DMS114 treated with DMSO at 0.1 percent for 48 hours (cell line): ENCODE results near the gene TMEM175.
"Not testable (repeated sequence)": the region's sequence is repeated elsewhere in the genome, so short reads cannot be mapped to it uniquely, and the experiment has no call there.

Experiments
- DNase-seq: peaks from one replicate; lab custom pipeline; 2025; ENCODE audit not compliant: unreplicated experiment; lab: John Stamatoyannopoulos, UW

Gene TMEM175

DNA sequence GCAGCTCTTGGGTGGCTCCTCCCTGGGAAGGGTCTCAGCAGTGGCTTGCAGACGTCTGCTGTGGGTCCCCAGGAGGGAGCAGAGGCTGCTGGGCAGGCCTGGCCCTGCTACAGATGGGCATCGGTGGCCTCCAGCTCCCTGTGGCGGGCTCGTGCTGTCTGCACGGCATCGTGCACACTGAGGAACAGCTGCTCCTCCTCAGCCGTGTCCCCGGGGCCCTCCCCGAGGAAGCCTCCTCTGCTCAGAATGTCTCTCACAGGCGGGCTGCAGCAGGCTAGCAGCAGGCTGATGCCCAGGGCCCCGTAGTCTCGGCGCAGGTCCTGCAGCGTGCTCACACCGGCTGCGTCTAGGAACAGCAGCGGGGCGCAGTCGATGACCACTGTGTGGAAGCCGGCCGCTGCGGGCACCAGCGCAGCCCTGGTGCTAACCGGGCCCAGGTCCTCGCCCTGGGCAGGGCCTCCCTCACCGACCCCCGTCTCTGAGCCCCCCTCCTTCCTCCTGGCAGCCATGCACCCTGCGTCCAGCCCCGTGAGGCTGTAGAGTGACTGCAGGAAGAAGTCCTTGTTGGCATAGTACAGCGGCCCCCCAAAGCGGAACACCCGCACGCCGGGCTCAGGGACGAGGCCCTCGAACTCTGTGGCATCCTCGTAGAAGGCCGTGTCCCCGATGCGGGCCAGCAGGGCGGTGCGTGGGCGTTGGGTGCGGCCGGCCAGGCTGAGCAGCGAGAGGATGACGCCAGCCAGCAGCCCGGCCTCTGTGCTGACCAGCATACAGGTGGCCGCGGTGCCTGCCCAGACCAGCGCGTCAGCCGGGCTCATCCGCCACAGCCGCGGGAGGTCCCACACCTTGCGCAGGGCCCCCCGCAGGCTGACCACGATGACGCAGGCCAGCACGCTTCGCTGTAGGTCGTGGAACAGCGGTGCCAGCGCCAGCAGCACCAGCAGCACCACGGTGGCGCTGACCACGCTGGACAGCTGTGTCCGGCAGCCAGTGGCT lies 56.8 kb downstream of the TMEM175 start:
- DNase-seq: no peak

DNA sequence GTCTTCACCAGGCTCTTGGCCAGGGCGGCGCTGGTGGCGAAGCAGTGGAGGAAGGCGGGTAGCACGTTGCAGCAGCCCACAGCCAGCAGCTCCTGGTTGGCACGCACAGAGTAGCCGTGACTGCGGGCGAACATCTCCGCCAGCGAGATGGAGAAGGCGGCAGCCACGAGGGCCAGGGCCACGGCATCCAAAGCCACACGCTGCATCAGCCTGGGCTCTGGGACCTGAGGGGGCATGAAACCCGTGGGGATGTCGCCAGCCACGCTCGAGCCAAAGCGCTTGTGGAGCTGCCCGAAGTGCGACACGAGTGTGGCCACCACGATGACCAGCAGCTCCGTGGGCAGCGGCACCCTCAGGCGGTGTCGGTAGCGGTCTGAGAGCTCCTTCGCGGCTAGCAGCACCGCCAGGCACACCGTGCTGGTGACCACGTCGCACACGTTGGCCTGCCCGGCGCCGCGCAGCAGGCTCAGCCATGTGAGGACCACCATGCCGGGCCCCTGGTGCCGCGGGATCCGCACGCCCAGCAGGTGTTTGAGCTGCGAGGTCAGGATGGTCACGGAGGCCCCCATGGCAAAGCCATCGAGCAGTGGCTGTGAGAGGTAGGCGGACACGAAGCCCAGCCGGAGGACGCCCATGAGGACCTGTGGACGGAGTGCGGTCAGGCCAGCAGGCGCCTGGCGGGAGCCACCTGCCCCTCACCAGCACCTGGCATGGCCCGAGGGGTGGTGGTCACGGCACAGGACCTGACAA lies 57.6 kb downstream of the TMEM175 start:
- no peak for DNase-seq

DNA sequence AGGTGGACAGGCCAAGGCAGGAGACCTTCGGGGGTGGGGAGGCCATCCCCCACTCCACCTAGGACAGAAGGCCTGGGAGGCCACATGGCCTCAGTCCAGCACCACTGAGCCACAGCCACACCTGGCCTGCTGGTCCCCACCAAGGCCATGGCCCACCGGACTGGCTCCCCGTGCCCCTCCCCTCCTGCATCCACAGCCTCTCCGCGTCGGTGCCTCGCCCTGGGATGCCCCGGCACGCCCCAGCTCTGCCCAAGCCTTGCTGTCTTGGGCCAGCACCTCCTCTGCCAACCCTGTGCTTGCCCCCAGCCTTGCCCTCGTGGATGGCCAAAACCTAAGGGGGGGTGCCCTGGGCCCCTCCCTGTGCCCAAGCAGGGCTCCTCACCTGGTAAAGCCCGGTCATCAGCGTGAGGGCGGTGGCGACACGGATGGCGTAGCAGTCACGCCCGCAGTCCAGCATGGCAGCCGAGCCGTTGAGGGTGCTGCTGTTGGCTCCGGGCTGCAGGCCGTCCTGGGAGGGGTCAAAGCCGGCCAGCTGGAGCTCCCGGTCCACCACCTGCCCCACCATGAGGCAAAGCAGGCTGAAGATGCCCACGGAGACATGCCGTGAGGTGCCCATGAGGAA lies 58.6 kb downstream of the TMEM175 start:
- DNase-seq: no peak

DNA sequence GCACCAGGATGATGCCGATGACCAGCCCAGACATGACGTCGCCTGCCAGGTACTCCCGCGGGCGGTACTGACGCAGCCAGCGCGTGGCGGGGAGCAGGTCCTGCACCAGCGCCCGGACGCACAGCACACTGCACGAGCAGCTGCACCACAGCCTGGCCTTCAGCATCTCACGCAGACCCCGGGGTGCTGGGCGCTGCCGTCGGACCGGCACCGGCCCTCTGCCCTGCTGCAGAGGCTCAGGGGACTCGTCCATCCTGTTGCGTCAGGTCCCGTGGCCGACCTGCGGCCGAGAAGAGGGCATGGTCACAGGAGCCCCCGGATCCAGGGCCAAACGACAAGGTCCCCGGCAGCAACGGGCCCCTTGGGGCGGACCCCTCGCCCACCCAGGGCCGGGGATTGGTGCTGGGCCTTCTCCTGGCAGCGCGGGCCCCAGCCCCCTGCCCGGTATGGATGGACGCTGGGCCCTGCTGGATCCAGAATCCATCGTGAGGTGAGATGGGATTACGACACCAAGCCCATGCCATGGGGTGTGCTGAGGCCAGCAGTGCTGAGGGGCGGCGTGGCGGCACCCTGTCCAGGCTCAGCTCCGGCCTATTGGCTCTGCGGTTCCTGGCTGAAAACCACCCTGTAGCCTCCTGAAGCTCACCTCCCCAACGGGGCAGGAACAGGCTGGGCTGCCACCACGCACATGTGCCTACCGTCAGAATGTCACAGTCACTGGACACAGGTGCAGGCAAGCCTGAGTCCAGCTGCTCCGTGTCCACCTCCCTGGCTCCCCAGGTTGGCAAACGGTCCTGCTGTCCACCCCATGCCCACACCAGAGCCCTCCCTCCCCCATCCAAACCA lies 59.4 kb downstream of the TMEM175 start:
- DNase-seq: no peak

DNA sequence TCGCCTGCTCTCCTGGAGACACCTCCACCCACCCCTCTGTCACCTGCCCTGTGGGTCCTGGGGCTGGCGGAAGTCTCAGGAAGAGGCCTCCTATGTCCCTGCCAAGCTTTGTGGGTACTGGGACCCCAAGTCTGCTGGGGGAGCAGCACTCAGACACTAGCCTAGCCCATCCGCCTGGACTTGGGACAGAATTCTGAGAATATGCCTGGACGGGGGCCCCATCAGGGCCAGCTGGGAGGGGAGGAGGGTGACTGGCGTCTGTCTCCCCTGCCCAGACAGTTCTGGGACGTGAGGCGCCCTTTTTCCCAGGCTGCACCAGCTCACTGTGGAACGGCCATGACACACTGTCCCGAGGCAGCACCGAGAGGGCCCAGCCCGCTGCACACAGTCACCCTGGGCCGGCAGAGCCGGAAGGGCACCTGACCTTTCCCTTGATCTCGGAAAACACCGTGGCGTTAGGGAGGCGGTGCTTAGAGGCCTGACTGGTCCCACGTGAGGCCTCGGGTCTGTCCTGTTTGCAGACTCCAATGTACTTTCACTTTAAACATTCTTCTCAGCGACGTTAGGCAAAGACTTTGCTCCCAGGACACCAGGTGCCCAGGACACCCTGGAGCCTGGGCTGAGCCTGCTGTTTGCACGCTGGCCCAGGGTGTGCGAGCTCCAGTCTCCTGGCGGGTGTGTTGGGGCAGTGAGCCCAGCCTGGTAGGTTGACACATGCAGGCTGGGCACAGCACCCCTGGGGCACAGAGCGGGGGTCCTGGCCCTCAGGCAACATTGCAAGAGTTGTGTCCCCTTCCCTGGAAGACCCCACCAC lies 60.2 kb downstream of the TMEM175 start:
- no peak for DNase-seq

DNA sequence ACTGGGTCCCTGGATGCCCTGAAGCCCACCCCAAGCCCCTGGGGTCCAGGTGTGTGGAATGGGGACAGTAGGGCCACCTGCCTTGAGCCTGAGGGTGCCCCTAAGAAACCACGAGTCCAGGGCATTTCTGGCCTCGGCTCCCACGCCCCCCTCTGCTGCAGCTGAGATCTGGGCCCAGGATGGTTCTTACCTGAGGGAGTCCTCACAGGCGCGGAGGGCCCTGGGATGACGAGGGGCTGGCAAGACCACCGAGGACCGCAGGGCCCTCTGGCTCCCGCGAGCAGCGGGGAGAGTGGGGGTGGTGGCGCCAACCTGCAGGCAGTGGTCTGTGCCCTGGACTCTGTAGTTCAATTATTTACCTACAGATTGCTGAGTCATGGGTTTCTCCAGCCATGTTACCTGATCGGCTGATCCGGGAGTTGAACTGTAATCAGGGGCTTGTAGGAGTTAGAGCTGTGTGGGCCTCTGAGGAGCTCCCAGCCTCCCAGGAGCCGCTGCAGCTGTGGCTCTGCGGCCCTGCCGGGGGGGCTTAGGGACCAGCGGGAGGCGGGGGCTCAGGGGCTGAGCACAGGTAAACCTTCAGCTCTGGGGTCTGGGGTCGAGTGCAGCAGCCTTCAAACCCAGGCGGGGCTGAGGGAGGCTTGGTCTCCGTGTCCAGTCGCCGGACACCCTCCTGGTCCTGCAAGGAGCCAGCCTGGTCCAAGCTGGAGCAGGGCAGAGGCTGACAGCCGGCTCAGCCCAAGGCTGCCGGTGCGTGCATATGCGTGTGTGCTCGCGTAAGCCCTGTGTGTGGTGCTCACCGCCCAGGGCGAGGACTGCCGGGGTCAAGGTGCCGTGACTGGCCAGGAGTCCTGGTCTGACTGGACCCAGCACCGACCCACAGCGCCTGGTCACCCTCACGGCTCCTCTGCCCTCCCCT lies 61.1 kb downstream of the TMEM175 start, which contains the start of gene SLC26A1:
Gene SLC26A1 (minus strand): TSS at position 294 of the 919 bp plus-strand sequence. CDS start 1,701 bp downstream, outside the sequence.
- no peak for DNase-seq

DNA sequence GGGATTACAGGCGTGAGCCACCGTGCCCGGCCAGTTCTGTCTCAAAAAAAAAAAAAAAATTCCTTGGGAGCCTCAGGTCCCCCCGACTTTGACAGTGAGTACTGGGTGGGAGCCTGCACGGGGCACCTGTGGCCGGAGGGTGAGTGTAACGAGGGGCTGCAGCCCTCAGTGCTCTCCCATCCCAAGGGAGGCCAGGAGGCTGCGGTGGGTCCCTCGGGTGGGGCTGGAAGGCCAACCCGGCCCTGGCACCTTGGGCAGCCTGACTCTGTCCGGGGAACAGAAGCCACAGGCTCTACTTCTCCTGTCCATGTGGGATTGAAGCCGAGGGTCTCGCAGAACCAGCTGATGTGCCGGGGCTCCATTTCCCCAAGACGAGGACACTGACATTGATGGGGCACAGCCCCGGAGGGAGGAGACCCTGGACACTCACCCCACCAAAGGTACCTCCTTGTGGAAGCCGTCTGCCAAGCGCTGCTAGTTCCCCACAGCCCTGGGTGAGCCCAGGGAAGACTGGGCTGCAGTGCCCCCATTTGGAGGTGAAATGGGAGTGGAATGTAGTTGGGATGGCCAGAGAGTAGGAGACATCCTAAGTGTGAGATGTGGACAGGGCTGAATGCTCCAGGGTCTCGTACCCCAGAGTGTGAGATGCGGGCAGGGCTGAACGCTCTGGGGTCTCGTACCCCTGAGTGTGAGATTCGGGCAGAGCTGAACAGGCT lies 63.2 kb downstream of the TMEM175 start:
- no peak for DNase-seq

DNA sequence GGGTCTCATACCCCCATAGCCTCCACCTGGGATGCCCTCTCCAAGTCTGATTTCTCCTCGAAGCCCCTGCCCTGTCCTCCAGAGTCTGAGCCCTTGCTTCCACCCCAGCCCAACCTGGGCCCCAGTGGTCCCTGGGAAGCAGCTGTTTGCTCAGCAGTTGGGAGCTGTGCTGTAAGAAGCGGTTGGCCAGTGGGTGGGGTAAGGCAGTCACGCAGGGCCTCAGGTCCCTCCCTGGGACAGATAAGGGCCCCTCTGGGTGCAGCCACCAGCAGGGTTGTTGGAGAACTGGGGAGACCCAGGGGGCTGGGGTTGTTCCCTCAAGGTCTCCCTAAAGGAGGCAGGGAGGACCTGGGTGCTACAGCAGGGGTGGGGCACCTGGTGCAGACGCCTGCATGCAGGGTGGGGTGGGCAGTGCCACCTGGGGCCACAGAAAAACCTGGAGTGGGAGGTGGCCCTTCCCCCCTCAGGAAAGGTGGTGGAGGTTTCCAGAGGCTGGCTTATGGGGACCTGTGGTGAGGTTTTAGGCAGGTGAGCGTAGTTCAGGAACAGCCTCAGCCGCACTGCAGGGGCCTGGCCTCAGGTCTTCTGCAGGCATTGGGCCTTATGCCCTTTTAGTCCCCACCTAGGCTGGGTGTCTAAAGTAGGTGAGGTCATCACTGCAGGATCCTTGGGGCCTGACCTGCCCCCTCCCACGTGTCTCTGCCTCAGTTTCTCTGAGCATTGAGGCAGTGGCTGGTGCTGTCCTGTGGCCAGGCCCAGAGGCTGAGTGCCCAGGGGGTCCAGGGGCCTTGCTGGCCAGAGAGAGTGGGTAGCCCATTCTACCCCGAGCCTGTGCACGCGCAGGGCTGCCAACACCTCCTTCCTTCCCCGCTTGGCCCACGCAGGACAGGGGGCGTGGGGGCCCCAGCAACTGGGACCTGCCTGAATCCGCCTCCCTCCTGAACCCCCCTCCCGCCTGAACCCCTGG lies 64.1 kb downstream of the TMEM175 start:
- no peak for DNase-seq

DNA sequence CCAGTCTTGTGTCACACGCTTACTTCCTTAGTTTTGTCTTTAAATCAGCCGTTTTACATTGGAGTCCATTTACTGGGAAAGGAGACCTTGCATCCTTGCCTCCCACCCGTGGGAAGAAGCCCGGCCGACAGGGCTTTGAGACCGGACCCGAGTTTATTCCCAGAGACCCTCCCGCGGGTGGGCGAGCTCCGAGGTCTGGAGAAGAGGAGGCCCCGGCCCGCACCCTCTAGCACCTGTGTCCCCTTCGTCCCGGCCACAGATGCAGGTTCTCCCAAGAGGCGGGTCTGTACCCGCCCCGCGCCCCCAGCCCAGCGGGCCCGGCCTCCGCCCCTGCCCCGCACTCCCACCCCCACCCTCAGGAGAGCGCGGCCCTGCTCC lies 64.7 kb downstream of the TMEM175 start:
- DNase-seq: no peak

DNA sequence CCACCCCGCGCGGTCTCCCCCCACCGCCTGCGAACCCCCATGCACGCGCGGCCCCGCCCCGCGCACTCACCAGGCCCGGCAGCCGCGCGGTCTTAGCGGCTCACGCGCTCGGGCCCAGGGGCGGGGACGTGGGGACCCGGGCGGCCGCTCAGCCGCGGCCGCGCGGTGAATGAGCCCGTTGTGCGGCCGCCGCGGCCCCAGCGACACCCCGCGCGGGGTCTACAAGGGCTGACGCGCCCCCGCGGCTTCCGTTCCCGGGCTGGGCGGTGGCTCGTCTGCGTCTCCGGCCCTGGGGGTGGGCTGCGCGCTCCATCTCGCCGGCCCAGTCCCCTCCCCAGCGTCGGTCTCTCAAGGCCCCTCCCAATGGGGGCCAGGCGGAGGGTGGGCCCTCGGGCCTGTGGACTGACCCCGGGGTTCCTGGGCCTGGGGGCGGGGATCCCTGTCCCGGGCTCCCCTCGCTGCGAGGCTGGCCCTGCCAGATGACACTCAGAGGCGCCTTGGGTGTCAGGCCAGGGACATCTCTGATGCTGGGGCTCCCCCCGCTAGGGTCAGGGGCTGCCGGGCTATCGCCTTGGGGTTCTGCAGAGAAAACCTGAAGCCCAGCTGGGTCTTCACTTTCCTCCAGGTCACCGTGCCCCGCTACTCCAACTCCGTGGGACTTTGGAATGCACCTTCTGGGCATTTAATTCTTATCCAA lies 65.3 kb downstream of the TMEM175 start:
- DNase-seq: no peak

DNA sequence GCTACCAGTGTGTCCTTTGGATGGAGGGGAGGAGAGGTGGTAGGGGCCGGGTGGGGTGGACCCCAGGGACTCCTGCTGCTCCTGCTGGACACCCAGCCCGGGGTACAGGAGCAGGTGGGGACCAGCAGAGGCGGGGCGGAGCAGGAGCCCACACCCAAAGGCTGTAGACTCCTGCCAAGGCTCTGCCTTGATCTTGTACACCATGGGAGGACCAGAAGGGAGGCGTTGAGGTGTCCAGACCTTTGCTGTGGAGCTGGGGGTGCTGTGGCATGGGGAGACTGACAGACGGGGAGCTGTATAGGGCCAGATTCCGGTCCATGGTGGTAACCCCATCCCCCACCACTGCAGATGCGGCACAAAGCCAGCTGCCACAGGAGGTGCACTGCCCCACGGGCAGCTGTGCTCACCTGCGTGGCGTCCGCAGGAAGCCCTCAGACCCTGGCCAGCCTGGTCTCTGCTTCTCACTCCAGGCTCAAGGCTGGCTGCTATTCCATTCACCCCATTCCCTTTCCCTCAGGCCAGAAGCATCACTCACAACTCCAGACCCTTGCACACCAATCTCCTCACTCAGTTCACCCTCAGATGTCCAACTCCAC lies 65.9 kb downstream of the TMEM175 start:
- DNase-seq: no peak

DNA sequence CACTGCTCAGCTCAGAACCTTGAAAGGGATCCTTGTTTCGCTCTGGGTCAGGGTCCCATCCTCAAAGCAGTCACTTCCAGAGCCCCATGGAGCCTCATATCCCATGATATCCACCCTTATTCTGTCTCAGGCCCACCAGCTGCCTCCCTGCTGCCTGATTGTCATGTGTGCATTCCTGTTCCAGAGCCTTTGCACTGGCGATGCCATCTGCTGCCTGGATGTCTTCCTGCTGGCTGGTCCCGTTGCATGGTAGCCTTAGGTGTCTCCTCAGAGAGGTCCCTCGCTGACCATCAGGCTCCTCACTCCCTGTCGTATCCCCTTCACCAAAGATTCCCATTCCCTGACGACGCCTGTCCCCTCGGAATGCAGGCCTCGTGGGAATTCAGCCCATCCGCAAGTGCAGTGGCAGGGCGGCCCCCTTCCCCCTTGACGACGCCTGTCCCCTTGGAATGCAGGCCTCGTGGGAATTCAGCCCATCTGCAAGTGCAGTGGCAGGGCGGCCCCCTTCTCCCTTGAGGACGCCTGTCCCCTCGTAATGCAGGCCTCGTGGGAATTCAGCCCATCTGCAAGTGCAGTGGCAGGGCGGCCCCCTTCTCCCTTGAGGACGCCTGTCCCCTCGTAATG lies 67.1 kb downstream of the TMEM175 start:
- not testable (repeated sequence) for DNase-seq

DNA sequence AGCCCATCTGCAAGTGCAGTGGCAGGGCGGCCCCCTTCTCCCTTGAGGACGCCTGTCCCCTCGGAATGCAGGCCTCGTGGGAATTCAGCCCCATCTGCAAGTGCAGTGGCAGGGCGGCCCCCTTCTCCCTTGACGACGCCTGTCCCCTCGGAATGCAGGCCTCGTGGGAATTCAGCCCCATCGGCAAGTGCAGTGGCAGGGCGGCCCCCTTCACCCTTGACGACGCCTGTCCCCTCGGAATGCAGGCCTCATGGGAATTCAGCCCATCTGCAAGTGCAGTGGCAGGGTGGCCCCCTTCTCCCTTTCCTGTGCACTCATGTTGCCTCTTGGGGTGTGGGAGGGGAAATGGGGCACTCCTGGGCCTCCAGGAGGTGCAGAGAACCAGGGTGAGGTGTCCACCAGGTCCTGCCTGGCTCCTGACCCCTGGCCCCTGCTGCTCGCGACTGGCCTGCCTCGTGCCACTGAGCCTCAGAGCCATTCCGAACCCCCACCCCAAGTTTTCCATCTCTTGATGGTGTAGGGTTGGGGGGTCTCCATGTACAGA lies 67.7 kb downstream of the TMEM175 start:
- no peak for DNase-seq

DNA sequence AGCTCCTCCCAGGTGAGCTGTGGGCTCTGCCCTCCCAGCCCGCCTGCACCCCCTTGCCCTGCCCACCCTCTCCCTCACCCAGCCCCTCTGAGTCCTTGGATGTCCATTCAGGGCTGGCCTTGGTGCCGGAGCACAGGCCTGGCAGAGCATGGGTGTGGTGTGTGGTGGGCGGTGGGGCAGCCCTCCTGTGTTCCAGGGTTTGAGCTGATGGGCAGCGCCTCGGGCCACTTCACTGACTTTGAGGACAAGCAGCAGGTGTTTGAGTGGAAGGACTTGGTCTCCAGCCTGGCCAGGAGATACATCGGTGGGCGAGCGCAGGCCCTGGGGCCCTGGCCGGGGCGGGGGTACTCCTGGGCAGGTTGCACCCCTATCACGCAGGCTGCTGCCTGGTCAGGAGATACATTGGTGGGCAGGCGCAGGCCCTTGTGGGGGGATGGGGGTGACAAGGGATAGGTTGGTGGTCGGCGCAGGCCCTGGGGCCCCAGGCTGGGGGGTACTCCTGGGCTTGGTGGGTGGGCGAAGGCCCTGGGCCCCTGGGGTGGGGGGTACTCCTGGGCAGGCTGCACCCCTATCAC lies 68.5 kb downstream of the TMEM175 start:
- no peak for DNase-seq
